Measurements from ENCODE around the gene GEMIN7. TPM values are rescaled to one million over a fixed set of nuclear protein-coding genes. Genes with fewer than 3 reads are reported as not detected.

GEMIN7 gene
- total and polyA plus RNA-seq, 2 of the 13 experiments (the other 11 are each of a cell fraction or from before 2014, with no cell fraction given): 24.1 to 30.6 TPM

DNA sequence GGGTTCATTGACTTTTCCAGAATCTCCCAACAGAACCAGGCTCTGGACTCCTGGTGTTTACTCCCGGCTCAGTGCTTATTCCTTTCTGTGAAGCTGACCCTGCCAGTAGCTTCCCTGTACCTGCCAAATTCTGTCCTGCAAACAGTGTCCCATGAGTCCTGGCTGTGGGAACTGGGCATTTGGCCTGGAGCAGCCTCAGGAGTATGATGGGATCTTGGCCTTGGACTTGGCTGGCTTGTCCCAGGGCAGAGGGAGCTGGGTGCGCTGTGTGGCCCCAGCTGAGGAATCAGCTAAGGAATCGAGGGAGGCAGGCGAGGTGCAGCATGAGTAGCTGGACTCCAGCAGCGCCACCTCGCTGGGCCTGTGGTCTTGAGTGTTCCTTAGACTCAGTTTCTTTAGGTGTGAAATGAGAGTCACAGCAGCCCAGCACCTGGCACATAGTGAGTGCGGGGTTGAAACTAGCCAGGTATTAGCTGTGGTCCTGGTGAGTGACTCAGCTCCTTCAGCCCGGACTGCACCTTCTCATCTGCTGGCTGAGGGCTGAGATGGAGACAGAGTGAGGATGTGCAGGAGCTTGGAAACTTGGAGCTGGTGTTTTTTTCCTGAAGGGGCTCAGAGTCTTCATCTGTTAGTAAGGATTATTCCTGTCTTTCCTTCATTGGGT lies 29.9 kb upstream of the GEMIN7 start:
- H3K36me3 ChIP-seq (replicated peaks in 1 of 2; ENCODE audit: control insufficient read depth in 1 of 2, insufficient read depth in 2 of 2, low read length in 2 of 2): peaks cover 16 to 40% of the 10 kb centered on the region in 2 experiments
- intact Hi-C loops (cut with micrococcal nuclease; ENCODE audit: unreplicated experiment) (no loop called here), in situ Hi-C loops (cut with HindIII; ENCODE audit: extremely low pct_ligation_motif_present, low pct_unique_long_range_greater_than_20kb) (no loop called here)
- POLR2A ChIA-PET: interaction anchor here (2.2 kb wide), 1 partner anchor 10 kb away, joined by 14 read pairs; the partner anchor contains the start of gene CLASRP
- ATAC-seq: no peak
- no peaks in the 10 kb centered on the region for H3K9me3 ChIP-seq (ENCODE audit: low read length)
- CTCF ChIA-PET (ENCODE audit: low intra/inter-chr PET ratio, low total read pairs): no interaction called here
- H3K4me1 ChIP-seq (ENCODE audit: insufficient read depth, low read length): peaks cover 46% of the 10 kb centered on the region
- H3K9ac ChIP-seq (ENCODE audit: insufficient read depth, low read depth, low read length): no peak overlapping the region
- BruUV-seq (replicated peaks): no TSS peak
- WGBS (ENCODE audit: low lambda C conversion rate): 90% methylated on average over 2 of the region's 8 CpGs
- H3K4me3 ChIP-seq (replicated peaks in 1 of 3; ENCODE audit: insufficient read depth in 1 of 3, low read depth in 2 of 3, low read length in 3 of 3): no peak overlapping the region
- peaks cover 54% of the 10 kb centered on the region for H3K79me2 ChIP-seq (ENCODE audit: insufficient read depth, low read length)
- H3K27me3 ChIP-seq (ENCODE audit: control insufficient read depth in 1 of 2, insufficient read depth in 2 of 2, low read length in 2 of 2): no peaks in the 10 kb centered on the region
- peaks cover 21% of the 10 kb centered on the region; the same call in 1 of the 2 replicates for H4K20me1 ChIP-seq (ENCODE audit: insufficient read depth, low read length)
- no peak overlapping the region for H2AFZ ChIP-seq (ENCODE audit: low read length)
- H3K27ac ChIP-seq (ENCODE audit: extremely low read length, insufficient read depth, low read length): no peak overlapping the region
- TF ChIP-seq IRX3 (CRISPR knock-in tag; IDR thresholded peaks at IDR 0.05; ENCODE audit: borderline replicate concordance, low read depth) (no peak), ZNF546 (CRISPR knock-in tag; conservative IDR thresholded peaks at IDR 0.05) (no peak), MZF1 (CRISPR knock-in tag; IDR thresholded peaks at IDR 0.05; ENCODE audit: borderline replicate concordance) (no peak), KLF13 (CRISPR knock-in tag; IDR thresholded peaks at IDR 0.05) (no peak), NONO (IDR thresholded peaks at IDR 0.05) (no peak), NONO (CRISPR knock-in tag; conservative IDR thresholded peaks at IDR 0.05) (no peak), ARHGAP35 (CRISPR knock-in tag; IDR thresholded peaks at IDR 0.05; ENCODE audit: borderline replicate concordance) (no peak), ZKSCAN8 (CRISPR knock-in tag; IDR thresholded peaks at IDR 0.05; ENCODE audit: borderline replicate concordance) (no peak), FOXP1 (IDR thresholded peaks at IDR 0.05) (no peak), FOXP1 (CRISPR knock-in tag; IDR thresholded peaks at IDR 0.05) (no peak), RFX3 (CRISPR knock-in tag; IDR thresholded peaks at IDR 0.05) (no peak), ZNF432 (CRISPR knock-in tag; IDR thresholded peaks at IDR 0.05; ENCODE audit: borderline replicate concordance) (no peak), ZSCAN30 (CRISPR knock-in tag; IDR thresholded peaks at IDR 0.05) (no peak)
- TF ChIP-seq, protein P1, sequence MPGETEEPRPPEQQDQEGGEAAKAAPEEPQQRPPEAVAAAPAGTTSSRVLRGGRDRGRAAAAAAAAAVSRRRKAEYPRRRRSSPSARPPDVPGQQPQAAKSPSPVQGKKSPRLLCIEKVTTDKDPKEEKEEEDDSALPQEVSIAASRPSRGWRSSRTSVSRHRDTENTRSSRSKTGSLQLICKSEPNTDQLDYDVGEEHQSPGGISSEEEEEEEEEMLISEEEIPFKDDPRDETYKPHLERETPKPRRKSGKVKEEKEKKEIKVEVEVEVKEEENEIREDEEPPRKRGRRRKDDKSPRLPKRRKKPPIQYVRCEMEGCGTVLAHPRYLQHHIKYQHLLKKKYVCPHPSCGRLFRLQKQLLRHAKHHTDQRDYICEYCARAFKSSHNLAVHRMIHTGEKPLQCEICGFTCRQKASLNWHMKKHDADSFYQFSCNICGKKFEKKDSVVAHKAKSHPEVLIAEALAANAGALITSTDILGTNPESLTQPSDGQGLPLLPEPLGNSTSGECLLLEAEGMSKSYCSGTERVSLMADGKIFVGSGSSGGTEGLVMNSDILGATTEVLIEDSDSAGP (CRISPR knock-in tag; IDR thresholded peaks at IDR 0.05; ENCODE audit: borderline replicate concordance): no peak
- H3K4me2 ChIP-seq (ENCODE audit: low read depth, low read length): no peak overlapping the region
- DNase-seq (ENCODE audit: low spot score): no peak
- no peak for FAIRE-seq
